ENCODE measurements around the gene RNASE7. TPM values are rescaled to one million over a fixed set of nuclear protein-coding genes. Genes with fewer than 3 reads are reported as not detected.
"Not testable (repeated sequence)": the region's sequence is repeated elsewhere in the genome, so short reads cannot be mapped to it uniquely, and the experiment has no call there.

RNASE7 gene
- total RNA-seq, 2 experiments from 2014 or later = not detected

DNA sequence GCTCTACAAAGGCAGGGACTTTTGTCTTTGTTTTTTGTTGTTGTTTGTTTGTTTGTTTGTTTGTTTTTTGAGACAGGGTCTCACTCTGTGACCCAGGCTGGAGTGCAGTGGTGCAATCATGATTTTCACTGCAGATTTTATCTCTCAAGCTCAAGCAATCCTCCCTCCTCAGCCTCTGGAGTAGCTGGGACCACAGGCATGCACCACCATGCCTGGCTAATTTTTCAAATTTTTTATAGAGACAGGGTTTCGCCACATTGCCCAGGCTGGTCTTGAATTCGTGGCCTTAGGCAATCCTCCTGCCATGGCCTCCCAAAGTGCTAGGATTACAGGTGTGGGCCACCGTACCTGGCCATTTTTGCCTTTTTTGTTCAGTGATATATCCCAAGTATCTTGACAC lies 1.2 kb upstream of the RNASE7 start:
- H3K9me3 Mint-ChIP-seq; H3K4me3 Mint-ChIP-seq; ATAC-seq (ENCODE audit: low read depth); POLR2A ChIA-PET; H3K4me1 Mint-ChIP-seq; DNase-seq; H3K27ac Mint-ChIP-seq; H3K36me3 Mint-ChIP-seq: not testable (repeated sequence)
- H3K27me3 Mint-ChIP-seq = peaks cover 34% of the 10 kb centered on the region

GRCh38 chr14:21042918-21043317 lies 756 bp downstream of the RNASE7 start:
- Mint-ChIP-seq H3K9me3 (no peaks in the 10 kb centered on the region), H3K36me3 (no peaks in the 10 kb centered on the region), H3K4me1 (peaks cover 4% of the 10 kb centered on the region), H3K27me3 (peaks cover 40% of the 10 kb centered on the region), H3K4me3 (no peak overlapping the region), H3K27ac (no peak overlapping the region)
- ATAC-seq (ENCODE audit: low read depth) (no peak), DNase-seq (no peak)
- POLR2A ChIA-PET = interaction anchor here (0.5 kb wide), 1 partner anchor 37 kb away, joined by 6 read pairs; no protein-coding TSS in a partner anchor

GRCh38 chr14:21043387-21043973 lies 1.3 kb downstream of the RNASE7 start:
- no peaks in the 10 kb centered on the region for H3K36me3 Mint-ChIP-seq
- no peak overlapping the region for H3K27ac Mint-ChIP-seq
- DNase-seq (no peak), ATAC-seq (ENCODE audit: low read depth) (no peak)
- H3K4me3 Mint-ChIP-seq = no peak overlapping the region
- H3K27me3 Mint-ChIP-seq = peaks cover 37% of the 10 kb centered on the region
- POLR2A ChIA-PET = interaction anchor here (0.5 kb wide), 1 partner anchor 38 kb away, joined by 6 read pairs; no protein-coding TSS in a partner anchor
- H3K4me1 Mint-ChIP-seq = peaks cover 4% of the 10 kb centered on the region
- no peaks in the 10 kb centered on the region for H3K9me3 Mint-ChIP-seq

- Mint-ChIP-seq H3K4me3 (no peak overlapping the region), H3K36me3 (no peaks in the 10 kb centered on the region), H3K27ac (no peak overlapping the region), H3K27me3 (peaks cover 37% of the 10 kb centered on the region), H3K9me3 (no peaks in the 10 kb centered on the region), H3K4me1 (peaks cover 4% of the 10 kb centered on the region)
- DNase-seq (no peak), ATAC-seq (ENCODE audit: low read depth) (no peak)
- POLR2A ChIA-PET = no interaction called here
These were observed 1.9 kb downstream of the RNASE7 start for GRCh38 chr14:21043974-21044618.

DNA sequence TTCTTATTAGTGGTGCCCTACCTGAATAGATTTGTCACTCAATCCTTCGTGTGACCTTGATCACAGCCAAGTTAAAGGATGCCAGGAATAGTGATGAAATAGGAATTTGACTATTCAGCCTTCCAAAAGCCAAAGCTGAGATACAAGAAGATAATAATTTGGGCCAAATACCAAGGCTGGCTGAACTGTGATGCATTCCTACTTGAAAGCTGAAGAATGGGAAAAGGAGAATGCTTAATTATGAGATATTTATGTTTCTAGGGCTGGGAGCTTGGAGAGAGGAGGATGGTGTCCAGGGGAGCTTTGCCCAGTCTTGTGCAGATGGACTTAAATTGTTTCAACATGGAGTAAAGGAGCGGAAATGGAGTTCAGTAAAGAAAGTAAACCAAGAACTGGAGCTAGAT lies 5.2 kb downstream of the RNASE7 start:
- no peaks in the 10 kb centered on the region for H3K36me3 Mint-ChIP-seq
- peaks cover 4% of the 10 kb centered on the region for H3K4me1 Mint-ChIP-seq
- no peak for DNase-seq
- H3K27me3 Mint-ChIP-seq = peaks cover 34% of the 10 kb centered on the region
- no peaks in the 10 kb centered on the region for H3K9me3 Mint-ChIP-seq
- H3K27ac Mint-ChIP-seq = no peak overlapping the region
- H3K4me3 Mint-ChIP-seq = no peak overlapping the region
- POLR2A ChIA-PET = no interaction called here
- ATAC-seq (ENCODE audit: low read depth) = no peak

- ATAC-seq (ENCODE audit: low read depth) (no peak), DNase-seq (no peak)
- POLR2A ChIA-PET = no interaction called here
- Mint-ChIP-seq H3K9me3 (no peaks in the 10 kb centered on the region), H3K27ac (no peak overlapping the region), H3K4me3 (no peak overlapping the region), H3K4me1 (peaks cover 4% of the 10 kb centered on the region), H3K27me3 (peaks cover 27% of the 10 kb centered on the region), H3K36me3 (no peaks in the 10 kb centered on the region)
These were observed 6.5 kb downstream of the RNASE7 start for GRCh38 chr14:21048638-21049037.

GRCh38 chr14:21049271-21049673 lies 7.1 kb downstream of the RNASE7 start:
- POLR2A ChIA-PET = no interaction called here
- Mint-ChIP-seq H3K4me3 (no peak overlapping the region), H3K4me1 (peaks cover 4% of the 10 kb centered on the region), H3K9me3 (no peaks in the 10 kb centered on the region), H3K27me3 (peaks cover 26% of the 10 kb centered on the region), H3K27ac (no peak overlapping the region), H3K36me3 (no peaks in the 10 kb centered on the region)
- no peak for DNase-seq
- no peak for ATAC-seq (ENCODE audit: low read depth)

DNA sequence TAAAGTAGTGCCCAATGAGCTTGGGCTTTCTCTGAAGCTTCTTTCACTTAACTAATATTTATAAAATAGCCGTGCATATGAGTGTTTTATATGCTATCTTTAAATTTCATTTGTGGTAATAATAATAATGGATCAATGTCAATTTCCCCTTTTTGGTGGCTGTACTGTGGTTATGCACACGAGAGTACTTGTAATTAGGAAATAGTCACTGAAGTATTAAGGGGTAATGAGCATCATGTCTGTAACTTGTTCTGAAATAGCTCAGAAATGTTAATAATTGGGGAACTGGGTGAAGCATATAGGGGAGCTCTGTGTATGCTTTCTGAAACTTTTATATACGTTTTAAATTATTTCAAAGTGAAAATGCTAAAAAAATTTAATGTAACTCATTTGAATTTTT lies 8.4 kb downstream of the RNASE7 start:
- H3K4me1 Mint-ChIP-seq = peaks cover 2% of the 10 kb centered on the region
- DNase-seq (no peak), ATAC-seq (ENCODE audit: low read depth) (no peak)
- no peaks in the 10 kb centered on the region for H3K36me3 Mint-ChIP-seq
- no peak overlapping the region for H3K27ac Mint-ChIP-seq
- no peaks in the 10 kb centered on the region for H3K9me3 Mint-ChIP-seq
- POLR2A ChIA-PET = interaction anchor here (0.5 kb wide), 1 partner anchor 38 kb away, joined by 3 read pairs; no protein-coding TSS in a partner anchor
- H3K4me3 Mint-ChIP-seq = no peak overlapping the region
- peaks cover 14% of the 10 kb centered on the region for H3K27me3 Mint-ChIP-seq

- no peak overlapping the region for H3K27ac Mint-ChIP-seq
- no peak for ATAC-seq (ENCODE audit: low read depth)
- POLR2A ChIA-PET = no interaction called here
These were observed 11.3 kb downstream of the RNASE7 start for GRCh38 chr14:21053184-21054122.

GRCh38 chr14:21054123-21054767 lies 12.1 kb downstream of the RNASE7 start:
- Mint-ChIP-seq H3K9me3 (no peaks in the 10 kb centered on the region), H3K4me3 (no peak overlapping the region), H3K36me3 (no peaks in the 10 kb centered on the region), H3K4me1 (peaks cover 5% of the 10 kb centered on the region), H3K27me3 (peaks cover 11% of the 10 kb centered on the region), H3K27ac (no peak overlapping the region)
- DNase-seq = no peak
- POLR2A ChIA-PET = no interaction called here
- ATAC-seq (ENCODE audit: low read depth) = no peak

More at GRCh38 chr14:21053184-21054122, 11.3 kb downstream of the RNASE7 start:
- peaks cover 8% of the 10 kb centered on the region for H3K27me3 Mint-ChIP-seq
- no peaks in the 10 kb centered on the region for H3K36me3 Mint-ChIP-seq
- H3K4me1 Mint-ChIP-seq = peaks cover 5% of the 10 kb centered on the region
- no peak overlapping the region for H3K4me3 Mint-ChIP-seq
- H3K9me3 Mint-ChIP-seq = no peaks in the 10 kb centered on the region
- no peak for DNase-seq

DNA sequence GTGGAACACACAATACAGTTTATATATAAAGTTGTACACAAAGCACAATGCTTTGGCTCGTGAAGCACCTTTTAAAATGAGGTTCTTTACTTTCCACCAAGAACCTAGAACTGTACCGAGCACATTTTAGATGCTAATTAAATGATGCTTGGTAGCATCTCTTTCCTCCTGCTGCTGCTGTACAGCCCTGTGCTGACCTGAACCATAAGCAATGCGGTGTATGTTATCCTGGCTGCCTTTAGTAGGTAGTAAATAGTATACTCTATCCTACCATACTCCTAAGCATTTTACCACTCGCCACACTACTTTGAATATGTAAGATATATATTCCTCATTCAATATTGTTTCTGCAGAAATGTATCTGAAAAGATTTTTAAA lies 12.6 kb downstream of the RNASE7 start:
- POLR2A ChIA-PET = no interaction called here
- H3K27me3 Mint-ChIP-seq = peaks cover 8% of the 10 kb centered on the region
- H3K27ac Mint-ChIP-seq = no peak overlapping the region
- H3K4me1 Mint-ChIP-seq = peaks cover 5% of the 10 kb centered on the region
- DNase-seq (no peak), ATAC-seq (ENCODE audit: low read depth) (no peak)
- H3K36me3 Mint-ChIP-seq = no peaks in the 10 kb centered on the region
- no peak overlapping the region for H3K4me3 Mint-ChIP-seq
- no peaks in the 10 kb centered on the region for H3K9me3 Mint-ChIP-seq

GRCh38 chr14:21055432-21056117 lies 13.4 kb downstream of the RNASE7 start:
- no peak overlapping the region for H3K4me3 Mint-ChIP-seq
- no peaks in the 10 kb centered on the region for H3K9me3 Mint-ChIP-seq
- DNase-seq (no peak), ATAC-seq (ENCODE audit: low read depth) (no peak)
- H3K4me1 Mint-ChIP-seq = peaks cover 5% of the 10 kb centered on the region
- H3K27ac Mint-ChIP-seq = no peak overlapping the region
- POLR2A ChIA-PET = no interaction called here
- no peaks in the 10 kb centered on the region for H3K36me3 Mint-ChIP-seq
- H3K27me3 Mint-ChIP-seq = peaks cover 11% of the 10 kb centered on the region
